ENCODE data around the gene AGPAT3. TPM values are rescaled to one million over a fixed set of nuclear protein-coding genes. Genes with fewer than 3 reads are reported as not detected.

The AGPAT3 gene
- total RNA-seq, 6 experiments from 2014 or later = 56.9 to 111 (median 95.3) TPM

GRCh38 chr21:43877936-43878575 is 13.0 kb downstream of the AGPAT3 start:
- no peak for TF ChIP-seq CTCF (IDR thresholded peaks at IDR 0.05)
- no peak for TF ChIP-seq POLR2A (IDR thresholded peaks at IDR 0.05)
- 57% methylated on average over 5 of the region's 25 CpGs for WGBS (ENCODE audit: insufficient coverage, low coverage, low lambda C conversion rate, missing lambda C conversion rate)
- Histone ChIP-seq H3K9me3 (no peaks in the 10 kb centered on the region), H3K4me3 (no peak overlapping the region), H3K36me3 (no peaks in the 10 kb centered on the region), H3K4me1 (peaks cover 0 to 18% (median 6%) of the 10 kb centered on the region in 4 donors), H3K27me3 (no peaks in the 10 kb centered on the region), H3K27ac (no peak overlapping the region)
- DNase-seq = no peak
- ATAC-seq = peak in 2 of 4 donors; percentile 27 to 36
- intact Hi-C loops (cut with DNase I) = no loop called here

- no peak overlapping the region for H3K27ac ChIP-seq
- intact Hi-C loops (cut with DNase I) = loop anchor here in 1 of 2 donors (10.0 kb wide), 1 partner anchor 65 kb away; no protein-coding TSS in a partner anchor
- H3K27me3 ChIP-seq = no peaks in the 10 kb centered on the region
- ATAC-seq (no peak), DNase-seq (no peak)
- H3K4me3 ChIP-seq = no peak overlapping the region
- peaks cover 0 to 18% (median 6%) of the 10 kb centered on the region in 4 donors for H3K4me1 ChIP-seq
- no peaks in the 10 kb centered on the region for H3K36me3 ChIP-seq
- 88% methylated on average over 8 of the region's 25 CpGs for WGBS (ENCODE audit: insufficient coverage, low coverage, low lambda C conversion rate, missing lambda C conversion rate)
- no peaks in the 10 kb centered on the region for H3K9me3 ChIP-seq
- TF ChIP-seq CTCF (IDR thresholded peaks at IDR 0.05) (no peak), POLR2A (IDR thresholded peaks at IDR 0.05) (no peak)
Observed at GRCh38 chr21:43879348-43880110, 14.5 kb downstream of the AGPAT3 start.

GRCh38 chr21:43880111-43880985 is 15.3 kb downstream of the AGPAT3 start:
- H3K27ac ChIP-seq = no peak overlapping the region
- TF ChIP-seq POLR2A (IDR thresholded peaks at IDR 0.05) = no peak
- TF ChIP-seq CTCF (IDR thresholded peaks at IDR 0.05) = no peak
- H3K27me3 ChIP-seq = no peaks in the 10 kb centered on the region
- H3K36me3 ChIP-seq = no peaks in the 10 kb centered on the region
- H3K4me1 ChIP-seq = peaks cover 0 to 18% (median 6%) of the 10 kb centered on the region in 4 donors
- DNase-seq = peak in 1 of 3 donors; percentile 74
- 56% methylated on average over 8 of the region's 14 CpGs for WGBS (ENCODE audit: insufficient coverage, low coverage, low lambda C conversion rate, missing lambda C conversion rate)
- H3K9me3 ChIP-seq = no peaks in the 10 kb centered on the region
- intact Hi-C loops (cut with DNase I) = loop anchor here in 1 of 2 donors (10.0 kb wide), 1 partner anchor 66 kb away; no protein-coding TSS in a partner anchor
- no peak overlapping the region for H3K4me3 ChIP-seq
- peak; percentile 80 to 88 (median 84) for ATAC-seq

- intact Hi-C loops (cut with DNase I) = loop anchor here in 1 of 2 donors (10.0 kb wide), 1 partner anchor 66 kb away; no protein-coding TSS in a partner anchor
- peaks cover 0 to 18% (median 6%) of the 10 kb centered on the region in 4 donors for H3K4me1 ChIP-seq
- 62% methylated on average over 6 of the region's 6 CpGs for WGBS (ENCODE audit: insufficient coverage, low coverage, low lambda C conversion rate, missing lambda C conversion rate)
- H3K27ac ChIP-seq = no peak overlapping the region
- no peaks in the 10 kb centered on the region for H3K27me3 ChIP-seq
- TF ChIP-seq CTCF (IDR thresholded peaks at IDR 0.05) (no peak), POLR2A (IDR thresholded peaks at IDR 0.05) (no peak)
- H3K36me3 ChIP-seq = no peaks in the 10 kb centered on the region
- H3K4me3 ChIP-seq = no peak overlapping the region
- ATAC-seq = no peak
- H3K9me3 ChIP-seq = no peaks in the 10 kb centered on the region
- DNase-seq = no peak
Observed at GRCh38 chr21:43881283-43881682, 16.3 kb downstream of the AGPAT3 start.

Measured in right lobe of liver (tissue), 6 donors.